Measurements from ENCODE around the gene SLC38A2. TPM values are rescaled to one million over a fixed set of nuclear protein-coding genes. Genes with fewer than 3 reads are reported as not detected.

Gene SLC38A2
- total RNA-seq, 1 experiment from 2014 or later, result 453 TPM

- Histone ChIP-seq H3K18ac (ENCODE audit: insufficient read length, low read depth, low read length) (no peak overlapping the region), H3K79me1 (ENCODE audit: insufficient read depth, low read depth, low read length, poor library complexity, severe bottlenecking) (no peaks in the 10 kb centered on the region), H4K5ac (ENCODE audit: insufficient read length, low read depth, low read length) (no peak overlapping the region), H3K9ac (ENCODE audit: extremely low read depth, insufficient read length, low read length) (no peak overlapping the region), H4K20me1 (ENCODE audit: control insufficient read depth, insufficient read depth, insufficient read length) (no peaks in the 10 kb centered on the region), H3K23ac (ENCODE audit: insufficient read length, low read depth, low read length) (no peak overlapping the region), H2BK20ac (ENCODE audit: low read depth, low read length, poor library complexity, severe bottlenecking) (no peak overlapping the region), H2AFZ (ENCODE audit: low read length) (no peak overlapping the region), H4K91ac (ENCODE audit: insufficient read length, low read depth, low read length) (no peak overlapping the region), H4K8ac (replicated peaks; ENCODE audit: insufficient read length, low read depth, low read length) (no peak overlapping the region), H3K4me1 (ENCODE audit: insufficient read depth, low read length) (peaks cover 6% of the 10 kb centered on the region; the same call in 1 of the 2 replicates), H3K79me2 (ENCODE audit: insufficient read depth, low read length) (no peaks in the 10 kb centered on the region), H2AK5ac (ENCODE audit: insufficient read length, low read length) (no peak overlapping the region), H3K4me2 (ENCODE audit: insufficient read depth, insufficient read length, low read length) (no peak overlapping the region), H2BK12ac (ENCODE audit: insufficient read length, low read depth, low read length) (no peak overlapping the region), H3T11ph (ENCODE audit: low read length) (no peak overlapping the region), H3K56ac (ENCODE audit: insufficient read length, low read depth, low read length) (no peak overlapping the region), H3K27ac (ENCODE audit: insufficient read length, low read depth, low read length) (no peak overlapping the region), H2BK15ac (ENCODE audit: low read depth, low read length) (no peak overlapping the region), H3K27me3 (ENCODE audit: insufficient read depth, low read length) (no peaks in the 10 kb centered on the region), H3K23me2 (ENCODE audit: insufficient read length, low read depth, low read length, poor library complexity, severe bottlenecking) (no peaks in the 10 kb centered on the region), H3K9me3 (ENCODE audit: control insufficient read depth, low read depth, low read length) (no peaks in the 10 kb centered on the region), H3K4ac (ENCODE audit: low read depth, low read length) (no peak overlapping the region), H3K14ac (ENCODE audit: insufficient read depth, low read length) (no peak overlapping the region), H2BK120ac (ENCODE audit: low read depth, low read length, poor library complexity, severe bottlenecking) (no peak overlapping the region), H2BK5ac (ENCODE audit: insufficient read length, low read length) (no peak overlapping the region)
- H3K4me3 Mint-ChIP-seq, result no peak overlapping the region
- no peaks in the 10 kb centered on the region for H3K27me3 Mint-ChIP-seq (ENCODE audit: low read depth)
- peaks cover 32 to 33% of the 10 kb centered on the region in 2 experiments for H3K4me1 Mint-ChIP-seq
- H3K9me3 Mint-ChIP-seq, result peaks cover 8 to 13% of the 10 kb centered on the region in 2 experiments; a peak in 4 of 5 replicates
- peaks cover 13 to 22% (median 14%) of the 10 kb centered on the region in 3 experiments for H3K36me3 Mint-ChIP-seq (ENCODE audit: insufficient read depth in 1 of 3, low read depth in 3 of 3)
- no CpG with 5 or more reads among the region's 5 CpGs for WGBS (ENCODE audit: extremely low coverage, insufficient read length, low lambda C conversion rate)
- no peak for DNase-seq
- no peak for TF ChIP-seq CTCF (conservative IDR thresholded peaks at IDR 0.05)
- H3K27ac Mint-ChIP-seq, result no peak overlapping the region
Measured at GRCh38 chr12:46404733-46405132, 32.2 kb upstream of the SLC38A2 start.
